Measurements from ENCODE around the gene ADAT3.

GRCh38 chr19:1920644-1921043 lies 15.4 kb downstream of the ADAT3 start:
- no peak for TF ChIP-seq EP300 (IDR thresholded peaks at IDR 0.05)
- no peak for TF ChIP-seq POLR2A (IDR thresholded peaks at IDR 0.05)

Measured in sigmoid colon (tissue), 4 donors.